Heart left ventricle (tissue), 13 donors: ENCODE data around the gene GAS7.

Experiments
- CTCF ChIP-seq, 12 donors: fragments of 200-600 bp; sonication (generic) in 4 of 12; IDR thresholded peaks; one replicate each; pipeline versions ENCODE4 v1.5.0 to v1.8.0; 2018 to 2022; ENCODE audit warnings: antibody characterized with exemption in 12 of 12, mild to moderate bottlenecking in 5 of 12
- POLR2A ChIP-seq, 2 donors: fragments of 450-650 bp; IDR thresholded peaks; one replicate each; pipeline ENCODE4 v1.6.1; 2017; ENCODE audit warnings: antibody characterized with exemption in 2 of 2, mild to moderate bottlenecking in 2 of 2, moderate library complexity in 2 of 2
- donor health status: ischemic (EF 13 %, LVEDD 7.1; RV severe dilation, severe dysfunction).
- donor health status: DM: no; HTN: yes; CAD: no.
- donor health status: DM: no; HTN: no; CAD: no.
- donor health status: ischemic (EF 25% LVEDD 6.9; RV normal size, moderate dysfunction).
- donor health status: ischemic (EF 25% LVEDD 5.7; RV mildly dilated, moderate dysfunction).
- donor health status: ischemic (EF 35%, LVEDD 5.7; RV mildly dilated, moderate dysfunction).
- donor health status: nonischemic (EF 11% LVEDD 7.7; RV severe dilation, severe dysfunction).
- donor health status: DM: yes; HTN: yes; CAD: no.
- donor health status: PGD.
- donor health status: ischemic (EF 29% LVEDD 5.4; RV normal size, mild dysfunction).
- donor health status: nonischemic (EF 23%, LVEDD 6.1; RV moderate dilation, normal function).

- no peak for TF ChIP-seq CTCF (IDR thresholded peaks at IDR 0.05)
- no peak for TF ChIP-seq POLR2A (IDR thresholded peaks at IDR 0.05)
Observed at GRCh38 chr17:9917131-9917530, 281.3 kb downstream of the GAS7 start.
